Caco-2 (cell line): ENCODE data around the gene RAD51B. TPM values are rescaled to one million over a fixed set of nuclear protein-coding genes. Genes with fewer than 3 reads are reported as not detected.

Experiments
- BruUV-seq: library from RNA; stranded (reverse); fragments of 400-500 nt; replicated peaks from 2 replicates; lab custom pipeline; 2021; lab: Mats Ljungman, UMichigan
- CTCF ChIA-PET: fragments of 300-600 bp; sonication (Branson Sonifier 250); formaldehyde crosslinking; loops from one replicate; lab custom pipeline; 2022; ENCODE audit warnings: antibody characterized with exemption; lab: Charles Lee
- POLR2A ChIA-PET: fragments of 300-600 bp; sonication (Branson Sonifier 250); formaldehyde crosslinking; loops from one replicate; lab custom pipeline; 2022; ENCODE audit warnings: antibody characterized with exemption; lab: Charles Lee
- DNase-seq, 2 experiments: peaks; one replicate each; pipeline versions ENCODE4 v3.0.0 to v3.0.0-alpha.2; 2020 to 2022
- H3K27me3 ChIP-seq: replicated peaks from 2 replicates; pipeline ENCODE4 v1.6.0; 2011; ENCODE audit warnings: low read length; ENCODE audit not compliant: control insufficient read depth, insufficient read depth
- H3K36me3 ChIP-seq: 2 replicates; pipeline ENCODE4 v1.5.1; 2011; ENCODE audit warnings: low read length; ENCODE audit not compliant: control insufficient read depth, insufficient read depth
- H3K4me1 ChIP-seq: fragments of 250-450 bp; sonication (Bioruptor Pico); 2 replicates; pipeline ENCODE4 v1.5.1; 2020; ENCODE audit warnings: mild to moderate bottlenecking
- H3K4me3 ChIP-seq: 2 replicates; pipeline ENCODE4 v1.5.1; 2011; ENCODE audit warnings: low read depth, mild to moderate bottlenecking, control low read depth, low read length
- H3K9me3 ChIP-seq: fragments of 250-450 bp; sonication (Bioruptor Pico); 2 replicates; pipeline ENCODE4 v1.5.1; 2020; ENCODE audit warnings: mild to moderate bottlenecking, moderate library complexity
- H3K27ac Mint-ChIP-seq: one replicate; pipeline ENCODE4 v1.8.0; 2022; ENCODE audit warnings: mixed read lengths; ENCODE audit not compliant: unreplicated experiment
- H3K27me3 Mint-ChIP-seq: one replicate; pipeline ENCODE4 v1.8.0; 2022; ENCODE audit warnings: mixed read lengths; ENCODE audit not compliant: insufficient read depth, unreplicated experiment
- H3K36me3 Mint-ChIP-seq: one replicate; pipeline ENCODE4 v1.8.0; 2022; ENCODE audit warnings: mild to moderate bottlenecking, mixed read lengths; ENCODE audit not compliant: insufficient read depth, unreplicated experiment
- H3K4me1 Mint-ChIP-seq: one replicate; pipeline ENCODE4 v1.8.0; 2022; ENCODE audit warnings: low read depth, mixed read lengths; ENCODE audit not compliant: unreplicated experiment
- H3K4me3 Mint-ChIP-seq: one replicate; pipeline ENCODE4 v1.8.0; 2022; ENCODE audit warnings: mild to moderate bottlenecking, moderate library complexity, mixed read lengths; ENCODE audit not compliant: unreplicated experiment
- H3K9me3 Mint-ChIP-seq: one replicate; pipeline ENCODE4 v1.8.0; 2022; ENCODE audit warnings: mixed read lengths; ENCODE audit not compliant: unreplicated experiment
- intact Hi-C: fragments of 100-400 bp; cut with micrococcal nuclease; formaldehyde crosslinking; loops from one replicate; pipeline ENCODE4 v1.10.0; 2022; ENCODE audit not compliant: unreplicated experiment
- total RNA-seq: library from RNA; stranded (reverse); gene quantifications from 2 replicates; pipeline ENCODE4 v1.2.3, GENCODE V29; 2022
- TF ChIP-seq, protein P1 (sequence below), 2 experiments: fragments of 200-600 bp in 1 of 2; IDR thresholded peaks; 1 replicate in 1 of 2; 2 replicates in 1 of 2; pipeline versions ENCODE4 v1.5.1 to v1.8.0; 2011 to 2022; ENCODE audit warnings: antibody characterized with exemption in 1 of 2, control low read depth in 1 of 2, inconsistent platforms in 1 of 2, low read depth in 1 of 2, low read length in 1 of 2, mild to moderate bottlenecking in 1 of 2, moderate library complexity in 1 of 2; ENCODE audit not compliant: insufficient read depth in 1 of 2, severe bottlenecking in 1 of 2, unreplicated experiment in 1 of 2

Gene RAD51B
- total RNA-seq, 1 experiment from 2014 or later: 16.7 TPM

DNA sequence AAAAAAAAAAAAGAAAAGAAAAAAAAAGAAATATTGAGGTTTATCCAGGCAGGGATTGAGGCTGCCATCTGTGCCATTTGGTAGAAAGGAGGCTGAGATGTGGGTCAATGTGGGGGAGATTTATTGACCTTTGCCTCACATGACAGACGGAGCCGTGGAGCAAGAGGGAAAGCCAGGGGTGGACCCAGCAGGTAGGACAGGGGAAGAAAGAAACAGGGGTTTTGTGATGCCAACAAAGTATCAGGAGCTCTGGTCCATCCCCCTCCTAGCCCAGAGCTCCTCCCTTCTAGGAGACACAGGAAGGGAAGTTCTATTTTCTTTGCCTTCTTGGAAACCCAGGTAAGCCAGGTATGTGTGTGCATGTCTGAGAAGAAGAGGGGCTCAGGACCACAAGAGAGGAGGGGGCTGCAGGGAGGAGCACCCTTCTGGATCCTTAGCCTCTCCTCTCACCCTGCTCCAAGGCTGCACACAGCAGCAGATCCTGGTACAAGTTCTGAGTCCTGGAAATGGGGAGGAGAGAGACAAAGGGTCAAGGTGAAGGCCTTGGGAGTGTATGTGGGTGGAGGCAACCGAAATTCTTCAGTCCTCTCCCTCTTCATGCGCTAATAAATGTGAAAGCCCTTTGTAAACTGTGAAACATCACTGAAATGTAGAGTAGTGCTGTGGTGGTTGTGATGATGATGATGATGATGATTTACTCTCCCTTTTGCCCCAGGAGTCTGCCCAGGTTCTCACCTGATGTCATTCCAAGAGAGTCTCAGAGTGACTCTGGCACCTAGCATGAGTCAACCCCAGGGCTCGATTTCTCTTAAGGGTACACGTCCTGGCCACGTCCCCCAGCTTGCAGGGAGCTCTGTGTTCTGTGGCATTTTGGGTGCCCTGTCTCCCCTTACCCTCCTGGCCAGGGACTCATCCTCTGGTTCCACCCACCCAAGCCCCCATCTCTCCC is 947.0 kb downstream of the RAD51B start:
- H3K4me3 ChIP-seq: no peak overlapping the region
- intact Hi-C loops: no loop called here
- no TSS peak for BruUV-seq
- Mint-ChIP-seq H3K36me3 (no peaks in the 10 kb centered on the region), H3K27ac (no peak overlapping the region), H3K4me3 (no peak overlapping the region), H3K9me3 (no peaks in the 10 kb centered on the region), H3K27me3 (no peaks in the 10 kb centered on the region), H3K4me1 (peaks cover 31% of the 10 kb centered on the region)
- DNase-seq: no peak
- CTCF ChIA-PET: interaction anchor here (1.0 kb wide), 1 partner anchor 30 kb away, joined by 4 read pairs; no protein-coding TSS in a partner anchor
- H3K9me3 ChIP-seq: no peaks in the 10 kb centered on the region
- H3K27me3 ChIP-seq: no peaks in the 10 kb centered on the region
- H3K4me1 ChIP-seq: peaks cover 21% of the 10 kb centered on the region
- TF ChIP-seq, protein P1, sequence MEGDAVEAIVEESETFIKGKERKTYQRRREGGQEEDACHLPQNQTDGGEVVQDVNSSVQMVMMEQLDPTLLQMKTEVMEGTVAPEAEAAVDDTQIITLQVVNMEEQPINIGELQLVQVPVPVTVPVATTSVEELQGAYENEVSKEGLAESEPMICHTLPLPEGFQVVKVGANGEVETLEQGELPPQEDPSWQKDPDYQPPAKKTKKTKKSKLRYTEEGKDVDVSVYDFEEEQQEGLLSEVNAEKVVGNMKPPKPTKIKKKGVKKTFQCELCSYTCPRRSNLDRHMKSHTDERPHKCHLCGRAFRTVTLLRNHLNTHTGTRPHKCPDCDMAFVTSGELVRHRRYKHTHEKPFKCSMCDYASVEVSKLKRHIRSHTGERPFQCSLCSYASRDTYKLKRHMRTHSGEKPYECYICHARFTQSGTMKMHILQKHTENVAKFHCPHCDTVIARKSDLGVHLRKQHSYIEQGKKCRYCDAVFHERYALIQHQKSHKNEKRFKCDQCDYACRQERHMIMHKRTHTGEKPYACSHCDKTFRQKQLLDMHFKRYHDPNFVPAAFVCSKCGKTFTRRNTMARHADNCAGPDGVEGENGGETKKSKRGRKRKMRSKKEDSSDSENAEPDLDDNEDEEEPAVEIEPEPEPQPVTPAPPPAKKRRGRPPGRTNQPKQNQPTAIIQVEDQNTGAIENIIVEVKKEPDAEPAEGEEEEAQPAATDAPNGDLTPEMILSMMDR (IDR thresholded peaks at IDR 0.05; ENCODE audit: insufficient read depth in 1 of 2, low read depth in 1 of 2, low read length in 1 of 2, severe bottlenecking in 1 of 2, unreplicated experiment in 1 of 2): no peak
- POLR2A ChIA-PET: no interaction called here
- H3K36me3 ChIP-seq: no peaks in the 10 kb centered on the region

DNA sequence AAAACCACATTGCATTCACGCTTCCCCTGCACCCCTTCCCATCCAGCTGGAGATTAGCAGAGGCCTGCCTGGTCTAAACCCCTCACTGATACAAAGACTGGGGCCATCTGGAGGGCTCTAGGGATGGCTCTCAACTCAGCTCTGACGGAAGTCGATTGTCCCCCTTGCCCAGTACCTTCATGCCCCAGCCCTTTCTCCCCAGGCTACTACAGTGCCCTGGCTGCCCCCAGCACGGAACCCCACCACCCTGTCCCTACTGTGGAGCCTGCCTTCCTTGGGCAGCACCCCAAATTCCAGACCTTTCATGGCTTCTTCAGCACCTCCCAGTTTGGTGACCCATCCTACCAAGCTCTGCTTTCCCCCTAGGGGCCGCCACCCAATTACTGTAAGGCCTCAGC is 947.7 kb downstream of the RAD51B start:
- intact Hi-C loops: no loop called here
- Histone ChIP-seq H3K9me3 (no peaks in the 10 kb centered on the region), H3K4me3 (no peak overlapping the region), H3K4me1 (peaks cover 18% of the 10 kb centered on the region), H3K36me3 (no peaks in the 10 kb centered on the region), H3K27me3 (no peaks in the 10 kb centered on the region)
- TF ChIP-seq, protein P1 (IDR thresholded peaks at IDR 0.05; ENCODE audit: insufficient read depth in 1 of 2, low read depth in 1 of 2, low read length in 1 of 2, severe bottlenecking in 1 of 2, unreplicated experiment in 1 of 2): no peak
- no TSS peak for BruUV-seq
- peaks cover 24% of the 10 kb centered on the region for H3K4me1 Mint-ChIP-seq
- ChIA-PET POLR2A (no interaction called here), CTCF (interaction anchor here (0.7 to 1.0 kb wide), 2 partner anchors 12 to 29 kb away, joined by 3 to 4 read pairs; no protein-coding TSS in a partner anchor)
- H3K36me3 Mint-ChIP-seq: no peaks in the 10 kb centered on the region
- no peak overlapping the region for H3K4me3 Mint-ChIP-seq
- DNase-seq: peak in 1 of 2 experiments; percentile 19
- H3K27me3 Mint-ChIP-seq: no peaks in the 10 kb centered on the region
- H3K27ac Mint-ChIP-seq: no peak overlapping the region
- H3K9me3 Mint-ChIP-seq: no peaks in the 10 kb centered on the region

DNA sequence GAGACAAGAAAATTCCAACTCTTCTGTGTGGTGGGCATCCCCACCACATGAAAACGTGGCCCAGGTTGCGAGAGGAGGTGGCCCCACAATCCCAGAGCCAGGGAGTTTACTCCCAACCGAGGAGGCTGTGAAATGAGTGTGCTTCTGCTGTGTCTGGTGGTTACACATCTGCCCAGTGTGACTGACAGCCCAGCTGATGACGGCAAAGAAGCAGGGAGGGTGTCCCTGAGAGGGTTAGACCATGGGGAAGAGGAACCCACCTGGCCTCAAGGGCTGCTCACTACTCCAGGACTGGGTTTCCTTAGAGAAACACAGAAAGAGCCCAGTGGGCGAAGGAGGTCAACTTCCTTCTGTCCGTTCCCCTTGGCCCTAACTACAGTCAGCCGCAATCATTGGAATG is 948.7 kb downstream of the RAD51B start:
- intact Hi-C loops: no loop called here
- DNase-seq: no peak
- H3K27me3 ChIP-seq: no peaks in the 10 kb centered on the region
- Mint-ChIP-seq H3K4me3 (no peak overlapping the region), H3K9me3 (no peaks in the 10 kb centered on the region), H3K4me1 (peaks cover 18% of the 10 kb centered on the region), H3K36me3 (no peaks in the 10 kb centered on the region), H3K27me3 (no peaks in the 10 kb centered on the region), H3K27ac (no peak overlapping the region)
- no peak overlapping the region for H3K4me3 ChIP-seq
- ChIA-PET POLR2A (no interaction called here), CTCF (no interaction called here)
- BruUV-seq: no TSS peak
- peaks cover 7% of the 10 kb centered on the region for H3K4me1 ChIP-seq
- H3K36me3 ChIP-seq: no peaks in the 10 kb centered on the region
- TF ChIP-seq, protein P1 (IDR thresholded peaks at IDR 0.05; ENCODE audit: insufficient read depth in 1 of 2, low read depth in 1 of 2, low read length in 1 of 2, severe bottlenecking in 1 of 2, unreplicated experiment in 1 of 2): no peak
- no peaks in the 10 kb centered on the region for H3K9me3 ChIP-seq
